MCF 10A (cell line): ENCODE measurements around the gene SELPLG. TPM values are rescaled to one million over a fixed set of nuclear protein-coding genes. Genes with fewer than 3 reads are reported as not detected.

ENCODE experiments used
- BruUV-seq: library from RNA; stranded (reverse); fragments of 400-500 nt; replicated peaks from 2 replicates; lab custom pipeline; 2021; lab: Mats Ljungman, UMichigan
- CTCF ChIA-PET: fragments of 300-600 bp; sonication (Branson Sonifier 250); formaldehyde crosslinking; extraction: SDS; loops from one replicate; lab custom pipeline; 2021; ENCODE audit warnings: antibody characterized with exemption, inconsistent platforms; lab: Yijun Ruan, JAX
- POLR2A ChIA-PET: fragments of 300-600, 350-650 bp; sonication (Branson Sonifier 250); formaldehyde crosslinking; extraction: SDS; loops from one replicate; lab custom pipeline; 2020; ENCODE audit warnings: antibody characterized with exemption, inconsistent platforms; lab: Yijun Ruan, JAX
- DNase-seq: peaks from one replicate; pipeline ENCODE4 v3.0.0-alpha.2; 2018; ENCODE audit not compliant: unreplicated experiment
- H3K27ac Mint-ChIP-seq: one replicate; pipeline ENCODE4 v1.8.0; 2022; ENCODE audit warnings: mild to moderate bottlenecking, low read depth, mixed read lengths; ENCODE audit not compliant: unreplicated experiment
- H3K27me3 Mint-ChIP-seq: one replicate; pipeline ENCODE4 v1.8.0; 2022; ENCODE audit warnings: mixed read lengths; ENCODE audit not compliant: insufficient read depth, unreplicated experiment
- H3K36me3 Mint-ChIP-seq: one replicate; pipeline ENCODE4 v1.8.0; 2022; ENCODE audit warnings: mild to moderate bottlenecking, moderate library complexity, mixed read lengths; ENCODE audit not compliant: insufficient read depth, unreplicated experiment
- H3K4me1 Mint-ChIP-seq: one replicate; pipeline ENCODE4 v1.8.0; 2022; ENCODE audit warnings: mixed read lengths; ENCODE audit not compliant: insufficient read depth, unreplicated experiment
- H3K4me3 Mint-ChIP-seq: one replicate; pipeline ENCODE4 v1.8.0; 2022; ENCODE audit warnings: mild to moderate bottlenecking, moderate library complexity, mixed read lengths; ENCODE audit not compliant: unreplicated experiment
- H3K9me3 Mint-ChIP-seq: one replicate; pipeline ENCODE4 v1.8.0; 2022; ENCODE audit warnings: mixed read lengths; ENCODE audit not compliant: unreplicated experiment
- CTCF ChIP-seq: fragments of 200-600 bp; IDR thresholded peaks from one replicate; pipeline ENCODE4 v1.8.0; 2022; ENCODE audit warnings: antibody characterized with exemption, mild to moderate bottlenecking; ENCODE audit not compliant: unreplicated experiment
- intact Hi-C: fragments of 100-400 bp; cut with micrococcal nuclease; formaldehyde crosslinking; loops from 2 replicates; pipeline ENCODE4 v1.14.1; 2022
- total RNA-seq: library from RNA; stranded (reverse); gene quantifications from 2 replicates; pipeline ENCODE4 v1.2.3, GENCODE V29; 2022

Gene SELPLG
- total RNA-seq, 1 experiment from 2014 or later, result 0.86 TPM

- ChIA-PET POLR2A (no interaction called here), CTCF (interaction anchor here (0.6 to 6.2 kb wide), 4 partner anchors 9 to 176 kb away, joined by 3 to 64 read pairs (median 3); no protein-coding TSS in a partner anchor)
- intact Hi-C loops, result no loop called here
- H3K36me3 Mint-ChIP-seq, result no peaks in the 10 kb centered on the region
- TF ChIP-seq CTCF, result no peak
- no peaks in the 10 kb centered on the region for H3K9me3 Mint-ChIP-seq
- peaks cover 15% of the 10 kb centered on the region for H3K4me1 Mint-ChIP-seq
- H3K27ac Mint-ChIP-seq, result no peak overlapping the region
- H3K4me3 Mint-ChIP-seq, result no peak overlapping the region
- no TSS peak for BruUV-seq
- no peaks in the 10 kb centered on the region for H3K27me3 Mint-ChIP-seq
- DNase-seq, result no peak
Measured at GRCh38 chr12:108627134-108627920, 6.4 kb downstream of the SELPLG start.

- ChIA-PET CTCF (no interaction called here), POLR2A (no interaction called here)
- no peak for DNase-seq
- Mint-ChIP-seq H3K27me3 (no peaks in the 10 kb centered on the region), H3K4me1 (peaks cover 7% of the 10 kb centered on the region), H3K9me3 (no peaks in the 10 kb centered on the region), H3K4me3 (no peak overlapping the region), H3K27ac (no peak overlapping the region), H3K36me3 (peaks cover 5% of the 10 kb centered on the region)
- TF ChIP-seq CTCF, result no peak
- BruUV-seq, result no TSS peak
- intact Hi-C loops, result no loop called here
Measured at GRCh38 chr12:108625228-108625627, 8.5 kb downstream of the SELPLG start.

- intact Hi-C loops, result no loop called here
- no peak overlapping the region for H3K27ac Mint-ChIP-seq
- H3K4me3 Mint-ChIP-seq, result no peak overlapping the region
Measured at GRCh38 chr12:108623577-108623976, 10.1 kb downstream of the SELPLG start.

More at GRCh38 chr12:108623577-108623976, 10.1 kb downstream of the SELPLG start:
- no peak for DNase-seq
- Mint-ChIP-seq H3K9me3 (no peaks in the 10 kb centered on the region), H3K4me1 (peaks cover 6% of the 10 kb centered on the region), H3K27me3 (no peaks in the 10 kb centered on the region), H3K36me3 (peaks cover 5% of the 10 kb centered on the region)
- CTCF ChIA-PET, result no interaction called here
- no peak for TF ChIP-seq CTCF
- POLR2A ChIA-PET, result no interaction called here
- BruUV-seq, result no TSS peak
